Measurements from ENCODE around the gene PGBD1.

PGBD1 gene

GRCh38 chr6:28335564-28336283 is 54.4 kb downstream of the PGBD1 start, which contains the start of gene ZSCAN31:
TSS of gene ZSCAN31 (minus strand) at chr6:28336148. CDS start at chr6:28329683, 6,465 bp downstream.
- DNase-seq = peak; percentile 98

- DNase-seq = peak; percentile 75
Measured at GRCh38 chr6:28336284-28337120, 55.1 kb downstream of the PGBD1 start.

GRCh38 chr6:28337121-28337520 is 55.7 kb downstream of the PGBD1 start:
- no peak for DNase-seq

GRCh38 chr6:28340310-28341095 is 59.1 kb downstream of the PGBD1 start:
- DNase-seq = no peak

- no peak for DNase-seq
Measured at GRCh38 chr6:28343898-28344677, 62.7 kb downstream of the PGBD1 start.

- DNase-seq = no peak
Measured at GRCh38 chr6:28345201-28345600, 63.8 kb downstream of the PGBD1 start.

GRCh38 chr6:28347119-28347518 is 65.7 kb downstream of the PGBD1 start:
- no peak for DNase-seq

GRCh38 chr6:28349344-28349891 is 68.0 kb downstream of the PGBD1 start:
- DNase-seq = no peak

GRCh38 chr6:28349892-28350737 is 68.7 kb downstream of the PGBD1 start, which contains the start of gene ZKSCAN3:
TSS of gene ZKSCAN3 (plus strand) at chr6:28349947. CDS start at chr6:28359587, 9,640 bp downstream.
- DNase-seq = peak; percentile 68

GRCh38 chr6:28351087-28351486 is 69.7 kb downstream of the PGBD1 start:
- no peak for DNase-seq

- DNase-seq = no peak
Measured at GRCh38 chr6:28351493-28351925, 70.1 kb downstream of the PGBD1 start.
